WERI-Rb-1 (cell line): ENCODE measurements around the gene RDH16.
"Not testable (repeated sequence)": the region's sequence is repeated elsewhere in the genome, so short reads cannot be mapped to it uniquely, and the experiment has no call there.

Experiments used
- DNase-seq: peaks from one replicate; pipeline ENCODE4 v3.0.0-alpha.2; 2020
- H3K27ac ChIP-seq: fragments of 250-450 bp; sonication (Bioruptor Pico); 2 replicates; pipeline ENCODE4 v1.5.1; 2020; ENCODE audit warnings: mild to moderate bottlenecking, moderate library complexity
- H3K27me3 ChIP-seq: fragments of 250-450 bp; sonication (Bioruptor Pico); 2 replicates; pipeline ENCODE4 v1.5.1; 2021; ENCODE audit warnings: mild to moderate bottlenecking, low read depth, moderate library complexity; ENCODE audit not compliant: insufficient read depth, severe bottlenecking
- H3K36me3 ChIP-seq: fragments of 250-450 bp; sonication (Bioruptor Pico); 2 replicates; pipeline ENCODE4 v1.5.1; 2020; ENCODE audit warnings: mild to moderate bottlenecking, moderate library complexity
- H3K4me3 ChIP-seq: 2 replicates; pipeline ENCODE4 v1.5.1; 2011; ENCODE audit warnings: low read depth, mild to moderate bottlenecking, control low read depth, low read length
- H3K9me3 ChIP-seq: fragments of 250-450 bp; sonication (Bioruptor Pico); 2 replicates; pipeline ENCODE4 v1.5.1; 2021; ENCODE audit warnings: mild to moderate bottlenecking, moderate library complexity; ENCODE audit not compliant: severe bottlenecking
- TF ChIP-seq, protein P1 (sequence below): IDR thresholded peaks from 2 replicates; pipeline ENCODE4 v1.5.1; 2011; ENCODE audit warnings: low read depth, mild to moderate bottlenecking, control low read depth, inconsistent platforms, low read length

Gene RDH16

DNA sequence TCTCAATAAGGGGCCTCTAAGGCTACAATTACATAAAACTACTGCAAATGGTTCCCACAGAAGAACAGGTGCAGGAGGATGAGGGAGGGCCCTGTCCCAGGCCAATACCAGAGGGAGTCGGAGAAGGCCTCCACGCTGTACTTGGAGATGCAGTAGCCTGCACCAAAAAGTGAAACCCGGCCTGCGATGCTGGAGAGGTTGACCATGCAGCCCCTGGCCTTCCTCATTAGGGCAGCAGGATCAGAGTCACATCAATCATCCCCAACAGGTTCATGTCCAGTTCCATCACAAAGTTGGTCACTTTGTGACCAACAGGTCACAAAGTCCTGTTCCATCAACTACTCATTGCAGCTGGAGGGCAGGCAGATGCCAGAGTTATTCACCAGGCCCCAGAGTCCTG lies 26.0 kb upstream of the RDH16 start:
- no peak for DNase-seq
- Histone ChIP-seq H3K36me3 (no peaks in the 10 kb centered on the region), H3K27me3 (peaks cover 3% of the 10 kb centered on the region), H3K4me3 (no peak overlapping the region), H3K27ac (no peak overlapping the region), H3K9me3 (no peaks in the 10 kb centered on the region)
- TF ChIP-seq, protein P1, sequence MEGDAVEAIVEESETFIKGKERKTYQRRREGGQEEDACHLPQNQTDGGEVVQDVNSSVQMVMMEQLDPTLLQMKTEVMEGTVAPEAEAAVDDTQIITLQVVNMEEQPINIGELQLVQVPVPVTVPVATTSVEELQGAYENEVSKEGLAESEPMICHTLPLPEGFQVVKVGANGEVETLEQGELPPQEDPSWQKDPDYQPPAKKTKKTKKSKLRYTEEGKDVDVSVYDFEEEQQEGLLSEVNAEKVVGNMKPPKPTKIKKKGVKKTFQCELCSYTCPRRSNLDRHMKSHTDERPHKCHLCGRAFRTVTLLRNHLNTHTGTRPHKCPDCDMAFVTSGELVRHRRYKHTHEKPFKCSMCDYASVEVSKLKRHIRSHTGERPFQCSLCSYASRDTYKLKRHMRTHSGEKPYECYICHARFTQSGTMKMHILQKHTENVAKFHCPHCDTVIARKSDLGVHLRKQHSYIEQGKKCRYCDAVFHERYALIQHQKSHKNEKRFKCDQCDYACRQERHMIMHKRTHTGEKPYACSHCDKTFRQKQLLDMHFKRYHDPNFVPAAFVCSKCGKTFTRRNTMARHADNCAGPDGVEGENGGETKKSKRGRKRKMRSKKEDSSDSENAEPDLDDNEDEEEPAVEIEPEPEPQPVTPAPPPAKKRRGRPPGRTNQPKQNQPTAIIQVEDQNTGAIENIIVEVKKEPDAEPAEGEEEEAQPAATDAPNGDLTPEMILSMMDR, result no peak

GRCh38 chr12:56982578-56983236 lies 25.3 kb upstream of the RDH16 start:
- H3K4me3 ChIP-seq, H3K27ac ChIP-seq, DNase-seq, H3K27me3 ChIP-seq, H3K9me3 ChIP-seq, H3K36me3 ChIP-seq: not testable (repeated sequence)

GRCh38 chr12:56980941-56981530 lies 23.6 kb upstream of the RDH16 start:
- Histone ChIP-seq H3K9me3 (no peaks in the 10 kb centered on the region), H3K4me3 (no peak overlapping the region), H3K36me3 (no peaks in the 10 kb centered on the region), H3K27ac (no peak overlapping the region), H3K27me3 (no peaks in the 10 kb centered on the region)
- TF ChIP-seq, protein P1, result no peak
- no peak for DNase-seq

DNA sequence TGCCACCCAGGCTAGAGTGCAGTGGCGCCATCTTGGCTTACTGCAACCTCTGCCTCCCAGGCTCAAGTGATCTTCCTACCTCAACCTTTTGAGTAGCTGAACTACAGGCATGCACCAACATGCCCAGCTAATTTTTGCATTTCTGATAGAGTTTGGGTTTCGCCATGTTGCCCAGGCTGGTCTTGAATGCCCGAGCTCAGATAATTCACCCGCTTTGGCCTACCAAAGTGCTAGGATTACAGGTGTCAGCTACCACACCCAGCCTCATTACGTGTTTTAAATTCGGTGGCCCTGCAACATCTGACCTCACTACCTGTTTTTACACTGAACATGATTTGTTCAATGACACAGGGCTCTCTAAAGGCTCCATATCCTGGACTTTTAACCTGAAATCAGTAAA lies 22.9 kb upstream of the RDH16 start:
- no peak overlapping the region for H3K4me3 ChIP-seq
- DNase-seq, result no peak
- H3K9me3 ChIP-seq, result no peaks in the 10 kb centered on the region
- TF ChIP-seq, protein P1, result no peak
- H3K27me3 ChIP-seq, result no peaks in the 10 kb centered on the region
- H3K36me3 ChIP-seq, result no peaks in the 10 kb centered on the region
- no peak overlapping the region for H3K27ac ChIP-seq

DNA sequence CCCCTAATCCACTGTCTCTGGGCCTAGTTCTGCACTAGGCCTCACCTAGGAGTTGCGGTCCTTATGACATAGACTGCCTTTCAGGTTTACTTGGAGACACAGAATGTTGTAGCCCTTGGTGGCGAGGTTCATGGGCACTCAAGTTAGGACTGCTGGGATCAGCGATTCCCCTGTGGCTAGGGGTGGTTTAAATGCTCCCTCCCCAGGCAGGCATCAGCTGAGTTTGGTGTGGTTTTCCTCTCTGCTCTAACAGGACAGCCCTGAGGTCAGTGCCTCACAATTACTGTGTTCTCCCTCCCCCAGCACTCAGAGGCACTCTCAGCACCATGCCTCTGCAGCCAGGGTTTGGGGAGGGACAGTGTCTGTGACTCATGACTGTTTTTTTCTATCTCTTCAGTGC lies 22.2 kb upstream of the RDH16 start:
- TF ChIP-seq, protein P1, result no peak
- H3K9me3 ChIP-seq, result no peaks in the 10 kb centered on the region
- no peak overlapping the region for H3K4me3 ChIP-seq
- H3K27me3 ChIP-seq, result no peaks in the 10 kb centered on the region
- DNase-seq, result no peak
- no peaks in the 10 kb centered on the region for H3K36me3 ChIP-seq
- H3K27ac ChIP-seq, result no peak overlapping the region

DNA sequence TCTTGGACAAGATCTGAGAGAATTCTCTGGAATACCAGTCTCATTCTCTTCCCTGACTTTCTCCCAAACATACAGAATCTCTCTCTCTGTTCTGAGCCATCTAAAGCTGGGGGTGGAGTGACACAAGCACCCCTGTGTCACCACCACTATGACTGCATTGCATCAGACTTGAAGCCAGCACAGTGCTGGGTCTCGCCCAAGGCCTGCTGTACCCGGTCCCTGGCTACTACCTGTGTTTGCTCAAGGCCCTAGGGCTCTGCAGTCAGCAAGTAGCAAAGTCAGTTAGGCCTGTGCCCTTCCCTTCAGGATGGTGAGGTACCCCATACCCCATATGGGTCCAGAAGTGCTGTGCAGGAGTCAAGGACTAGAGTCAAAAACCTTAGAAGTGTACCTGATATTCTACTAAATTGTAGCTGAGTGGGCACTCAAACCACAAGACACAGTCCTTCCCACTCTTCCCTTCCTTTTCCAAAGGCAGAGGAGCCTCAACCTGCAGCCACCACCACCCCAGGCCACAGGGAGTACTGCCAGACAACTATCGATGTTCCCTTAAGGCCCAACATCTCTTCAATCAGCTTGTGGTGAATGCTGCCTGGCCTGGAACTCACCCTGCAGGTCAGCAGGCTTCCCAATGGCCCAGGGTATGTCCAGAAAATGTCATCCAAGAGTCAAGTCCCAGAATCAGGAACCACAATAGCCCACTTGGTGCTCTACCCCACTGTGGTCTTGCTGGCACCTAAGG lies 21.2 kb upstream of the RDH16 start:
- Histone ChIP-seq H3K9me3 (no peaks in the 10 kb centered on the region), H3K27me3 (no peaks in the 10 kb centered on the region), H3K4me3 (no peak overlapping the region), H3K36me3 (no peaks in the 10 kb centered on the region), H3K27ac (no peak overlapping the region)
- TF ChIP-seq, protein P1, result no peak
- DNase-seq, result no peak

DNA sequence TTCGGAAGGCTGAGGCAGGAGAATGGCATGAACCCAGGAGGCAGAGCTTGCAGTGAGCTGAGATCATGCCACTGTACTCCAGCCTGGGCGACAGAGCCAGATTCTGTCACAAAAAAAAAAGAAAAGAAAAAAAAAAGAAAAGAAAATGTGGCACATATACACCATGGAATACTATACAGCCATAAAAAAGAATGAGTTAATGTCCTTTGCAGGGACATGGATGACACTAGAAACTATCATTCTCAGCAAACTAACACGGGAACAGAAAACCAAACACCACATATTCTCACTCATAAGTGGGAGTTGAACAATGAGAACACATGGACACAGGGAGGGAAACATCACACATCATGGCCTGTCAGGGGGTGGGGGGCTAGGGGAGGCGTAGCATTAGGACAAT lies 20.0 kb upstream of the RDH16 start:
- H3K27me3 ChIP-seq, H3K27ac ChIP-seq, H3K4me3 ChIP-seq, H3K36me3 ChIP-seq, DNase-seq, H3K9me3 ChIP-seq: not testable (repeated sequence)

DNA sequence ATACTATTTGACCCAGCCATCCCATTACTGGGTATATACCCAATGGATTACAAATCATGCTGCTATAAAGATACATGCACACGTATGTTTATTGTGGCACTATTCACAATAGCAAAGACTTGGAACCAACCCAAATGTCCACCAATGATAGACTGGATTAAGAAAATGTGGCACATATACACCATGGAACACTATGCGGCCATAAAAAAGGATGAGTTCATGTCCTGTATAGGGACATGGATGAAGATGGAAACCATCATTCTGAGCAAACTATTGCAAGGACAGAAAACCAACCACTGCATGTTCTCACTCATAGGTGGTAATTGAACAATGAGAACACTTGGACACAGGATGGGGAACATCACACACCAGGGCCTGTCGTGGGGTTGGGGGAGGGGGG lies 16.8 kb upstream of the RDH16 start:
- not testable (repeated sequence) for DNase-seq, H3K4me3 ChIP-seq, H3K27me3 ChIP-seq, H3K9me3 ChIP-seq, H3K27ac ChIP-seq, H3K36me3 ChIP-seq

DNA sequence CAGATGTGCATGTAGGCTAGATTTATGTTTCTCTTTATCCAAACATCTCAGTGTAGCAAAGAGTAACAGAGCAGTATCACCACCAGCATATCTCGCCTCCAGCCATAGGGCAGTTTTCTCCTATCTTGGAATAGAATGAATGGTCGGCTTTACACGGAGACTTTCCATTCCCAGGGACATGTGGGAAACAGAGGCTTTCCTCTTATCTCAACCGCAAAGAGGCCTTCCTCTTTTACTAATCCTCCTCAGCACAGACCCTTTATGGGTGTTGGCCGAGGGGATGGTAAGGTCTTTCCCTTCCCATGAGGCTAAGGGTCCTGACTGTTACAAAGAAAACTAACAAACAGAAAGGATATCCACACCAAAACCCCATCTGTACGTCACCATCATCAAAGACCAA lies 11.5 kb upstream of the RDH16 start:
- DNase-seq, H3K27ac ChIP-seq, H3K36me3 ChIP-seq, H3K27me3 ChIP-seq, H3K9me3 ChIP-seq, H3K4me3 ChIP-seq: not testable (repeated sequence)
